SH-SY5Y (cell line): Measurements from ENCODE around the gene TSPAN8.

Source experiments
- GATA2 ChIP-seq: IDR thresholded peaks from 2 replicates; pipeline ENCODE4 v1.6.1; 2011; ENCODE audit warnings: mild to moderate bottlenecking, low read depth, low read length
- GATA3 ChIP-seq: IDR thresholded peaks from 2 replicates; pipeline ENCODE4 v1.6.1; 2011; ENCODE audit warnings: low read depth, mild to moderate bottlenecking, low read length, moderate library complexity

The TSPAN8 gene

GRCh38 chr12:71169286-71169685 is 11.5 kb upstream of the TSPAN8 start:
- TF ChIP-seq GATA3 (no peak), GATA2 (no peak)

GRCh38 chr12:71166862-71167496 is 9.2 kb upstream of the TSPAN8 start:
- TF ChIP-seq GATA3 (no peak), GATA2 (no peak)

- TF ChIP-seq GATA2 (no peak), GATA3 (no peak)
Observed at GRCh38 chr12:71166280-71166679, 8.5 kb upstream of the TSPAN8 start.

- TF ChIP-seq GATA2 (no peak), GATA3 (no peak)
Observed at GRCh38 chr12:71164568-71165197, 6.9 kb upstream of the TSPAN8 start.

GRCh38 chr12:71164166-71164565 is 6.4 kb upstream of the TSPAN8 start:
- no peak for TF ChIP-seq GATA2
- no peak for TF ChIP-seq GATA3

- TF ChIP-seq GATA2, result no peak
- no peak for TF ChIP-seq GATA3
Observed at GRCh38 chr12:71162832-71163763, 5.3 kb upstream of the TSPAN8 start.

- TF ChIP-seq GATA3 (no peak), GATA2 (no peak)
Observed at GRCh38 chr12:71161591-71161990, 3.8 kb upstream of the TSPAN8 start.

- TF ChIP-seq GATA2, result no peak
- TF ChIP-seq GATA3, result no peak
Observed at GRCh38 chr12:71160585-71160984, 2.8 kb upstream of the TSPAN8 start.

GRCh38 chr12:71159878-71160277 is 2.1 kb upstream of the TSPAN8 start:
- TF ChIP-seq GATA3 (no peak), GATA2 (no peak)

GRCh38 chr12:71159264-71159663 is 1.5 kb upstream of the TSPAN8 start:
- no peak for TF ChIP-seq GATA2
- no peak for TF ChIP-seq GATA3

GRCh38 chr12:71158361-71158882 is 623 bp upstream of the TSPAN8 start:
- TF ChIP-seq GATA3 (no peak), GATA2 (no peak)

- TF ChIP-seq GATA3, result no peak
- no peak for TF ChIP-seq GATA2
Observed at GRCh38 chr12:71155225-71155624, 2.6 kb downstream of the TSPAN8 start.

GRCh38 chr12:71152851-71153250 is 4.9 kb downstream of the TSPAN8 start:
- TF ChIP-seq GATA2 (no peak), GATA3 (no peak)

- TF ChIP-seq GATA3 (no peak), GATA2 (no peak)
Observed at GRCh38 chr12:71144682-71145081, 13.1 kb downstream of the TSPAN8 start.

GRCh38 chr12:71142956-71143355 is 14.8 kb downstream of the TSPAN8 start:
- TF ChIP-seq GATA3 (no peak), GATA2 (no peak)
